ENCODE results near the gene NOL6.
A peak's percentile ranks its signal among the peaks of the same experiment; 100 is the strongest.

The NOL6 gene

GRCh38 chr9:33446946-33447798 is 26.6 kb downstream of the NOL6 start, which contains the start of gene AQP3:
Gene AQP3 (minus strand): TSS chr9:33447593. CDS start chr9:33447530, 63 bp downstream.
- DNase-seq (ENCODE audit: low read depth), result no peak
- peak within 1 kb of the TSS; percentile 37 for H3K4me3 ChIP-seq (ENCODE audit: low read depth, low read length)
- peak; percentile 23 for TF ChIP-seq CTCF (IDR thresholded peaks at IDR 0.05; ENCODE audit: low read depth, low read length, missing control alignments)

- DNase-seq (ENCODE audit: low read depth), result peak; percentile 85
- peak overlapping the region; percentile 37; the same call in 1 of the 2 replicates for H3K4me3 ChIP-seq (ENCODE audit: low read depth, low read length)
- no peak for TF ChIP-seq CTCF (IDR thresholded peaks at IDR 0.05; ENCODE audit: low read depth, low read length, missing control alignments)
Observed at GRCh38 chr9:33446240-33446945, 27.3 kb downstream of the NOL6 start.

- no peak for TF ChIP-seq CTCF (IDR thresholded peaks at IDR 0.05; ENCODE audit: low read depth, low read length, missing control alignments)
- no peak overlapping the region for H3K4me3 ChIP-seq (ENCODE audit: low read depth, low read length)
- DNase-seq (ENCODE audit: low read depth), result no peak
Observed at GRCh38 chr9:33445389-33446239, 28.1 kb downstream of the NOL6 start.

GRCh38 chr9:33443464-33444154 is 30.1 kb downstream of the NOL6 start:
- H3K4me3 ChIP-seq (ENCODE audit: low read depth, low read length), result no peak overlapping the region
- no peak for DNase-seq (ENCODE audit: low read depth)
- TF ChIP-seq CTCF (IDR thresholded peaks at IDR 0.05; ENCODE audit: low read depth, low read length, missing control alignments), result no peak

GRCh38 chr9:33443047-33443446 is 30.7 kb downstream of the NOL6 start:
- no peak overlapping the region for H3K4me3 ChIP-seq (ENCODE audit: low read depth, low read length)
- TF ChIP-seq CTCF (IDR thresholded peaks at IDR 0.05; ENCODE audit: low read depth, low read length, missing control alignments), result no peak
- DNase-seq (ENCODE audit: low read depth), result no peak

- TF ChIP-seq CTCF (IDR thresholded peaks at IDR 0.05; ENCODE audit: low read depth, low read length, missing control alignments), result no peak
- no peak overlapping the region for H3K4me3 ChIP-seq (ENCODE audit: low read depth, low read length)
- DNase-seq (ENCODE audit: low read depth), result no peak
Observed at GRCh38 chr9:33442125-33442524, 31.6 kb downstream of the NOL6 start.
